Mesodermal cell (in vitro differentiated cells): Measurements from ENCODE around the gene POFUT2.
"Not testable (repeated sequence)": the region's sequence is repeated elsewhere in the genome, so short reads cannot be mapped to it uniquely, and the experiment has no call there.

Source experiments
- H3K27ac ChIP-seq: 2 replicates; pipeline ENCODE4 v1.7.0; 2013; ENCODE audit warnings: mild to moderate bottlenecking, low read depth, low read length, moderate library complexity; ENCODE audit not compliant: severe bottlenecking
- H3K36me3 ChIP-seq: 2 replicates; pipeline ENCODE4 v1.7.1; 2013; ENCODE audit warnings: mild to moderate bottlenecking, low read length, moderate library complexity; ENCODE audit not compliant: control insufficient read depth, insufficient read depth
- H3K4me1 ChIP-seq: one replicate; pipeline ENCODE4 v1.7.1; 2013; ENCODE audit warnings: mild to moderate bottlenecking, low read length; ENCODE audit not compliant: insufficient read depth, control insufficient read depth, poor library complexity, severe bottlenecking
- H3K4me3 ChIP-seq: 2 replicates; pipeline ENCODE4 v1.7.0; 2013; ENCODE audit warnings: low read length, control low read depth, mild to moderate bottlenecking; ENCODE audit not compliant: insufficient read depth, poor library complexity, severe bottlenecking; ENCODE audit errors: extremely low read depth
- H3K9me3 ChIP-seq: 2 replicates; pipeline ENCODE4 v1.7.1; 2013; ENCODE audit warnings: mild to moderate bottlenecking, low read length, moderate library complexity; ENCODE audit not compliant: control insufficient read depth
- WGBS, 2 experiments: methylation state at CpG; one replicate each; pipeline ENCODE4 v1.1.5; 2013; ENCODE audit warnings: missing lambda C conversion rate in 2 of 2; ENCODE audit not compliant: insufficient coverage in 2 of 2; 5-methylcytosine and 5-hydroxymethylcytosine counted together

The POFUT2 gene

GRCh38 chr21:45318146-45318555, 30.5 kb upstream of the POFUT2 start:
- peaks cover 49% of the 10 kb centered on the region for H3K4me1 ChIP-seq
- peak overlapping the region; percentile 90 for H3K27ac ChIP-seq
- WGBS, 2 experiments: 88% methylated on average over 6 of the region's 7 CpGs; no CpG with 5 or more reads in 1 of the 2 experiments
- H3K9me3 ChIP-seq: no peaks in the 10 kb centered on the region
- H3K36me3 ChIP-seq: no peaks in the 10 kb centered on the region
- no peak overlapping the region for H3K4me3 ChIP-seq

- Histone ChIP-seq H3K4me3 (no peak overlapping the region), H3K9me3 (no peaks in the 10 kb centered on the region), H3K36me3 (no peaks in the 10 kb centered on the region), H3K27ac (peak overlapping the region; percentile 90), H3K4me1 (peaks cover 50% of the 10 kb centered on the region)
- 71% methylated on average over 8 to 12 of the region's 17 CpGs for WGBS, 2 experiments
Measured at GRCh38 chr21:45317398-45318145, 29.9 kb upstream of the POFUT2 start.

GRCh38 chr21:45316871-45317397, 29.2 kb upstream of the POFUT2 start:
- WGBS, 2 experiments: 90 to 93% methylated on average over 14 to 15 of the region's 16 CpGs

GRCh38 chr21:45315676-45316470, 28.2 kb upstream of the POFUT2 start:
- H3K9me3 ChIP-seq, H3K27ac ChIP-seq, H3K36me3 ChIP-seq, H3K4me3 ChIP-seq: not testable (repeated sequence)
- H3K4me1 ChIP-seq: peaks cover 46% of the 10 kb centered on the region
- 80 to 87% methylated on average over 3 to 5 of the region's 7 CpGs for WGBS, 2 experiments

More at GRCh38 chr21:45316871-45317397, 29.2 kb upstream of the POFUT2 start:
- Histone ChIP-seq H3K4me3 (no peak overlapping the region), H3K9me3 (no peaks in the 10 kb centered on the region), H3K4me1 (peaks cover 50% of the 10 kb centered on the region), H3K27ac (peak overlapping the region; percentile 90), H3K36me3 (no peaks in the 10 kb centered on the region)

GRCh38 chr21:45313682-45314081, 26.0 kb upstream of the POFUT2 start:
- H3K36me3 ChIP-seq: no peaks in the 10 kb centered on the region
- peaks cover 43% of the 10 kb centered on the region for H3K4me1 ChIP-seq
- no peak overlapping the region for H3K27ac ChIP-seq
- H3K4me3 ChIP-seq: no peak overlapping the region
- H3K9me3 ChIP-seq: no peaks in the 10 kb centered on the region
- 50 to 61% methylated on average over 1 to 2 of the region's 3 CpGs for WGBS, 2 experiments

- Histone ChIP-seq H3K27ac (no peak overlapping the region), H3K4me3 (no peak overlapping the region), H3K9me3 (no peaks in the 10 kb centered on the region), H3K36me3 (no peaks in the 10 kb centered on the region), H3K4me1 (peaks cover 43% of the 10 kb centered on the region)
- WGBS, 2 experiments: 85 to 91% methylated on average over 6 to 9 of the region's 14 CpGs
Measured at GRCh38 chr21:45313015-45313414, 25.3 kb upstream of the POFUT2 start.

GRCh38 chr21:45312296-45312695, 24.6 kb upstream of the POFUT2 start:
- Histone ChIP-seq H3K4me3 (no peak overlapping the region), H3K4me1 (peaks cover 40% of the 10 kb centered on the region), H3K36me3 (no peaks in the 10 kb centered on the region), H3K27ac (no peak overlapping the region), H3K9me3 (no peaks in the 10 kb centered on the region)
- WGBS, 2 experiments: no CpG with 5 or more reads among the region's 1 CpG

- WGBS, 2 experiments: 90 to 95% methylated on average over 9 to 10 of the region's 10 CpGs
- no peak overlapping the region for H3K27ac ChIP-seq
- no peaks in the 10 kb centered on the region for H3K36me3 ChIP-seq
- peaks cover 46% of the 10 kb centered on the region for H3K4me1 ChIP-seq
- H3K9me3 ChIP-seq: no peaks in the 10 kb centered on the region
- no peak overlapping the region for H3K4me3 ChIP-seq
Measured at GRCh38 chr21:45310459-45310858, 22.8 kb upstream of the POFUT2 start.

GRCh38 chr21:45309987-45310381, 22.3 kb upstream of the POFUT2 start:
- H3K4me3 ChIP-seq: no peak overlapping the region
- peaks cover 46% of the 10 kb centered on the region for H3K4me1 ChIP-seq
- H3K36me3 ChIP-seq: no peaks in the 10 kb centered on the region
- H3K9me3 ChIP-seq: no peaks in the 10 kb centered on the region
- 96 to 100% methylated on average over 2 of the region's 3 CpGs for WGBS, 2 experiments
- no peak overlapping the region for H3K27ac ChIP-seq

GRCh38 chr21:45309069-45309986, 21.6 kb upstream of the POFUT2 start:
- Histone ChIP-seq H3K4me3 (no peak overlapping the region), H3K4me1 (peaks cover 46% of the 10 kb centered on the region)

More at GRCh38 chr21:45309069-45309986, 21.6 kb upstream of the POFUT2 start:
- Histone ChIP-seq H3K9me3 (no peaks in the 10 kb centered on the region), H3K27ac (peak overlapping the region; percentile 77), H3K36me3 (no peaks in the 10 kb centered on the region)
- 66 to 68% methylated on average over 26 of the region's 27 CpGs for WGBS, 2 experiments
